ENCODE results near the gene LCNL1. TPM values are rescaled to one million over a fixed set of nuclear protein-coding genes. Genes with fewer than 3 reads are reported as not detected.

Gene LCNL1
- total RNA-seq, 1 experiment from 2014 or later: not detected

GRCh38 chr9:136969150-136969549 is 13.6 kb upstream of the LCNL1 start:
- no peak for DNase-seq (ENCODE audit: low read depth)
- in situ Hi-C loops (cut with HindIII; ENCODE audit: low pct_unique_long_range_greater_than_20kb, low sequenced_read_pairs): no loop called here

DNA sequence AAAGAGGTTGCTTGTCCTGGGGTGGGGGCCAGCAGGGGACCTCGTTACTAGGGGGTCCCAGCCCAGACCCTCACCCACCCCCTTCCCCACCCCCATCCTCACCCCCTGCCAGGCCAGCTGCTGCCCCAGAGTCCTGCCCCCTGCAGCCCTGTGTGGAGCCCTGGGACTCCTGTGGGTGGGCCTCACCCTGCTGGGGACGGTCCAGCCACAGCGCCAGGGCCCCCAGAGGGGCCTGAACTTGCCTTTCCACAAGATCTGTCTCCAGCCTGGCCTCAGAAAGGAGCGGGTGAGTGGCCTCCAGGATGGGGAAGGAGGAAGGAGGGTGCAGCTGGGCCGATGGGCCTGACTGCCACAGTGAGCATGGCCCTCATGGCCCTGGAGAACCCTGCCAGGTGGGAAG is 13.0 kb upstream of the LCNL1 start:
- DNase-seq (ENCODE audit: low read depth): no peak
- in situ Hi-C loops (cut with HindIII; ENCODE audit: low pct_unique_long_range_greater_than_20kb, low sequenced_read_pairs): no loop called here

- no peak for DNase-seq (ENCODE audit: low read depth)
- in situ Hi-C loops (cut with HindIII; ENCODE audit: low pct_unique_long_range_greater_than_20kb, low sequenced_read_pairs): no loop called here
These were observed 12.4 kb upstream of the LCNL1 start for GRCh38 chr9:136970361-136970760.

- no peak for DNase-seq (ENCODE audit: low read depth)
These were observed 11.0 kb upstream of the LCNL1 start for GRCh38 chr9:136971746-136972145.

DNA sequence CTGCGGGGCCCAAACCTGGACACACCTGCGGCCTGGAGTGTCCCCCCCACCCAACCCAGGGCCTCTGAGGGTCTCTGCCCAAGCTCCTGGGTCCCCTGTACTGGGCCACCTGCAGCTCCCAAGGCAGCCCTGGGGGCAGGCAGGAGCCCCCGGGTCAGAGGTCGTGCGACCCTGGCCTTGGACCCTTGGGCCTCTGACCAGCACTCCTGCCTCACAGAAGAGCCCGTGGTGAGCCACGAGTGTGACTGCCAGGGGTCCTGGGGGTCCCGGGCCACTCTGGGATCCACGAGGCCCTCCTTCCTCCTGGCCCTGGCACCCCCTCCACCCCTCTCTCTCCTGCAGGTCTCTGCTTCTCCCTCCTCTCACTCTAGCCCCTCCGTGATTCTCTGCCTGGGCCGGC is 10.5 kb upstream of the LCNL1 start:
- in situ Hi-C loops (cut with HindIII; ENCODE audit: low pct_unique_long_range_greater_than_20kb, low sequenced_read_pairs): no loop called here
- no peak for DNase-seq (ENCODE audit: low read depth)

More at GRCh38 chr9:136971746-136972145, 11.0 kb upstream of the LCNL1 start:
- in situ Hi-C loops (cut with HindIII; ENCODE audit: low pct_unique_long_range_greater_than_20kb, low sequenced_read_pairs): no loop called here

DNA sequence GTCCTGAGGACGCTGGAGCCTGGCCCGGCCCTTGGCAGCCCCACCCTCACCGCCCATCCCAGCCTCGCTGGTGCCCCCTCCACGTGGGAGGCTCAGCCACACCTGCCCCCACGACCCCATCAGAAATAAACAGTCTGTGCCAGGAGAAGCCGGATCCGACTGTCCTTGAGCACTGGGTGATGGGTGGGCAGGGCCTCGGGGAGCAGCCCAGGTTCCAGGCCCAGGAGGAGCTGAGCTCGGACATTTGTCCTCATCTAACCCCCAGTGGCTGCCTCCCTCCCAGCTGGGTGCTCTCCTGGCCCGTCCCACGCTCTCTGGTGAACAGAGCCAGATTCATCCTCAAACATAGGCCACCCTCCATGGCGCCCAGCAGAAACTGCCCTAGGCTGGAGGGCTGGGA is 10.1 kb upstream of the LCNL1 start:
- no peak for DNase-seq (ENCODE audit: low read depth)
- in situ Hi-C loops (cut with HindIII; ENCODE audit: low pct_unique_long_range_greater_than_20kb, low sequenced_read_pairs): no loop called here

GRCh38 chr9:136973618-136974617 is 8.9 kb upstream of the LCNL1 start:
- in situ Hi-C loops (cut with HindIII; ENCODE audit: low pct_unique_long_range_greater_than_20kb, low sequenced_read_pairs): no loop called here
- DNase-seq (ENCODE audit: low read depth): no peak

GRCh38 chr9:136974817-136975535 is 7.8 kb upstream of the LCNL1 start:
- in situ Hi-C loops (cut with HindIII; ENCODE audit: low pct_unique_long_range_greater_than_20kb, low sequenced_read_pairs): no loop called here
- no peak for DNase-seq (ENCODE audit: low read depth)

GRCh38 chr9:136975644-136976043 is 7.1 kb upstream of the LCNL1 start:
- DNase-seq (ENCODE audit: low read depth): no peak
- in situ Hi-C loops (cut with HindIII; ENCODE audit: low pct_unique_long_range_greater_than_20kb, low sequenced_read_pairs): no loop called here

- no peak for DNase-seq (ENCODE audit: low read depth)
- in situ Hi-C loops (cut with HindIII; ENCODE audit: low pct_unique_long_range_greater_than_20kb, low sequenced_read_pairs): no loop called here
These were observed 5.6 kb upstream of the LCNL1 start, which contains the start of gene PTGDS for GRCh38 chr9:136977223-136977622. TSS of gene PTGDS (plus strand) at chr9:136977504. CDS start at chr9:136977579, 75 bp downstream.

DNA sequence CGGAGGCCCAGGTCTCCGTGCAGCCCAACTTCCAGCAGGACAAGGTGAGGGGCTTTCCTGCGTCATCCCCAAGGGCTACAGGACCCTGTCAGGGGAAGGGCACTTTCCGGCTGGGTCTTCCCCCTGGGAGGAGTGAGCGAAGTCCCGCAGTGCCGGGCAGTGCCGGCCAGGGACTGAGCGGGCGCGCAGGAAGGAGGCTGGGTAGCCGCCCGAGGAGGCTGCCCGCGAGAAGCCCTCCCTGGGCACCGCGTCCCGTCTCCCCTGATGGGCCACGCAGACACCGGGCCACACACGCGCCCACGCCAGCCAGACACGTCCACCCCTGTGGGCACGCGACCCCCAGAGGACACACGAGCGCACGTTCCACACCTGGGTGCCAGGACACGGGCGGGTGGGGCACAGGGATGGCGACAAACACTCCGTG is 5.1 kb upstream of the LCNL1 start:
- no peak for DNase-seq (ENCODE audit: low read depth)
- in situ Hi-C loops (cut with HindIII; ENCODE audit: low pct_unique_long_range_greater_than_20kb, low sequenced_read_pairs): no loop called here

DNA sequence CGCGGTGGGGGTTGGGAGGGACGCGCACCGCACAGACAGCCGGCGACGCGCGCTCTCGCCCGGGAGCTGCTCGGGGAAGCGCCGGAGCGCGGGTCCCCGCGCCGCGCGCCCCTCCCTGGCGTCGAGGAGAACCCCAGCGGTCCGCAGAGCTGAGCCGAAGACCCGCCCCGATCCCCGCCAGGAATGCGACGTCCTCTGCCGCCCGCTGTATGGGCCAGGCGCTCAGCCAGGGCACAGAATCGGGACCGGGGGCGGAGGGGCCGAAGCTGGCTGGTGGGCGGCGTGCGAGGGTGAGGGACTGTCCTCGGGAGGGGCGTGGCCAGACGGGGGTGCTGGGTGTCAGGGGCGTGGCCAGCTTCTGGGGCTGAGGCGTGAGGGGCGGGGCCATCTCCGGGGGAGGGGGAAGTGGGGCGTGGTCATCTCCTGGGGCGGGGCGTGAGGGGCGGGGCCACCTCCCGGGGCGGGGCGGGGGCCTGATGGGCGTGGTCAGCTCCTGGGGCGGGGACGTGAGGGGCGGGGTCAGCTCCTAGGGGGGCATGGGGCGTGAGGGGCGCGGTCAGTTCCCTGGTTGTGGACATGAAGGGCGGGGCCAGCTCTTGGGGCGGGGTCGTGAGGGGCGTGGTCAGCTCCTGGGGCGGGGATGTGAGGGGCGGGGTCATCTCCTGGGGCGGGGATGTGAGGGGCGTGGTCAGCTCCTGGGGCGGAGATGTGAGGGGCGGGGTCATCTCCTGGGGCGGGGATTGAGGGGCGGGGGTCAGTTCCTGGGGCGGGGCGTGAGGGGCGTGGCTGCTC is 4.5 kb upstream of the LCNL1 start:
- in situ Hi-C loops (cut with HindIII; ENCODE audit: low pct_unique_long_range_greater_than_20kb, low sequenced_read_pairs): no loop called here

GRCh38 chr9:136978865-136979544 is 3.8 kb upstream of the LCNL1 start:
- in situ Hi-C loops (cut with HindIII; ENCODE audit: low pct_unique_long_range_greater_than_20kb, low sequenced_read_pairs): no loop called here
- DNase-seq (ENCODE audit: low read depth): no peak

More for the DNA sequence above, 4.5 kb upstream of the LCNL1 start:
- DNase-seq (ENCODE audit: low read depth): peak; percentile 59

GRCh38 chr9:136979769-136980587 is 2.8 kb upstream of the LCNL1 start:
- in situ Hi-C loops (cut with HindIII; ENCODE audit: low pct_unique_long_range_greater_than_20kb, low sequenced_read_pairs): no loop called here
- no peak for DNase-seq (ENCODE audit: low read depth)

- no peak for DNase-seq (ENCODE audit: low read depth)
- in situ Hi-C loops (cut with HindIII; ENCODE audit: low pct_unique_long_range_greater_than_20kb, low sequenced_read_pairs): no loop called here
These were observed 1.9 kb upstream of the LCNL1 start for GRCh38 chr9:136980669-136981478.

- DNase-seq (ENCODE audit: low read depth): no peak
- in situ Hi-C loops (cut with HindIII; ENCODE audit: low pct_unique_long_range_greater_than_20kb, low sequenced_read_pairs): no loop called here
These were observed 1.1 kb upstream of the LCNL1 start for GRCh38 chr9:136981588-136982231.

All from Caki2 (cell line).